Ishikawa (cell line): Measurements from ENCODE around the gene TSNAX.

ENCODE experiments used
- CEBPB ChIP-seq: IDR thresholded peaks from 2 replicates; pipeline ENCODE4 v1.6.1; 2012
- CREB1 ChIP-seq: IDR thresholded peaks from 2 replicates; pipeline ENCODE4 v1.6.1; 2012; ENCODE audit warnings: low read depth
- EGR1 ChIP-seq: IDR thresholded peaks from 2 replicates; pipeline ENCODE4 v1.6.1; 2012
- EP300 ChIP-seq: IDR thresholded peaks from 2 replicates; pipeline ENCODE4 v1.6.1; 2012; ENCODE audit warnings: borderline replicate concordance
- FOXM1 ChIP-seq: IDR thresholded peaks from 2 replicates; pipeline ENCODE4 v1.6.1; 2012; ENCODE audit warnings: low read depth, borderline replicate concordance
- MAX ChIP-seq: IDR thresholded peaks from 2 replicates; pipeline ENCODE4 v1.6.1; 2012
- NFIC ChIP-seq: IDR thresholded peaks from 2 replicates; pipeline ENCODE4 v1.6.1; 2012
- RAD21 ChIP-seq: IDR thresholded peaks from 2 replicates; pipeline ENCODE4 v1.6.1; 2012; ENCODE audit warnings: low read depth
- REST ChIP-seq: IDR thresholded peaks from 2 replicates; pipeline ENCODE4 v1.6.1; 2012; ENCODE audit warnings: low read depth, mild to moderate bottlenecking
- TAF1 ChIP-seq: IDR thresholded peaks from 2 replicates; pipeline ENCODE4 v1.6.1; 2012; ENCODE audit warnings: low read depth, mild to moderate bottlenecking
- TCF12 ChIP-seq: IDR thresholded peaks from 2 replicates; pipeline ENCODE4 v1.6.1; 2012; ENCODE audit warnings: low read depth
- TEAD4 ChIP-seq: IDR thresholded peaks from 2 replicates; pipeline ENCODE4 v1.6.1; 2012
- USF1 ChIP-seq: IDR thresholded peaks from 2 replicates; pipeline ENCODE4 v1.6.1; 2012
- YY1 ChIP-seq: IDR thresholded peaks from 2 replicates; pipeline ENCODE4 v1.6.1; 2012; ENCODE audit warnings: low read depth
- ZBTB7A ChIP-seq: IDR thresholded peaks from 2 replicates; pipeline ENCODE4 v1.6.1; 2012; ENCODE audit warnings: low read depth

Gene TSNAX

GRCh38 chr1:231605149-231606100 lies 77.0 kb downstream of the TSNAX start:
- no peak for TF ChIP-seq EP300
- TF ChIP-seq NFIC: no peak
- no peak for TF ChIP-seq EGR1
- no peak for TF ChIP-seq RAD21

GRCh38 chr1:231606712-231607111 lies 78.2 kb downstream of the TSNAX start:
- no peak for TF ChIP-seq NFIC
- no peak for TF ChIP-seq MAX
- no peak for TF ChIP-seq EGR1
- TF ChIP-seq TCF12: no peak
- no peak for TF ChIP-seq USF1
- no peak for TF ChIP-seq ZBTB7A
- TF ChIP-seq TAF1: no peak
- no peak for TF ChIP-seq CEBPB
- no peak for TF ChIP-seq EP300
- TF ChIP-seq TEAD4: no peak
- no peak for TF ChIP-seq YY1
- no peak for TF ChIP-seq FOXM1
- no peak for TF ChIP-seq RAD21
- TF ChIP-seq REST: no peak
- TF ChIP-seq CREB1: no peak

GRCh38 chr1:231610388-231610787 lies 81.9 kb downstream of the TSNAX start:
- TF ChIP-seq RAD21: no peak

GRCh38 chr1:231611111-231611510 lies 82.6 kb downstream of the TSNAX start:
- TF ChIP-seq TCF12: no peak
- no peak for TF ChIP-seq TAF1
- TF ChIP-seq ZBTB7A: no peak
- TF ChIP-seq USF1: no peak
- no peak for TF ChIP-seq REST
- TF ChIP-seq NFIC: no peak
- no peak for TF ChIP-seq EP300
- TF ChIP-seq CREB1: no peak
- no peak for TF ChIP-seq RAD21
- no peak for TF ChIP-seq CEBPB
- TF ChIP-seq TEAD4: no peak
- no peak for TF ChIP-seq MAX
- no peak for TF ChIP-seq EGR1
- no peak for TF ChIP-seq FOXM1
- no peak for TF ChIP-seq YY1

GRCh38 chr1:231611851-231612250 lies 83.4 kb downstream of the TSNAX start:
- TF ChIP-seq REST (no peak), TAF1 (no peak), ZBTB7A (no peak), YY1 (no peak), RAD21 (no peak), TEAD4 (no peak), TCF12 (no peak), NFIC (no peak), CREB1 (no peak), USF1 (no peak), EP300 (no peak)
